Myocyte (in vitro differentiated cells): ENCODE data around the gene IQSEC2. TPM values are rescaled to one million over a fixed set of nuclear protein-coding genes. Genes with fewer than 3 reads are reported as not detected.

Experiments used
- DNase-seq: peaks from one replicate; pipeline ENCODE4 v3.0.0-alpha.2; 2012; ENCODE audit warnings: low read depth
- total RNA-seq: library from RNA; depleted of rRNA; stranded (reverse); fragments of >200 nt; gene quantifications from 2 replicates; pipeline ENCODE4 v1.2.3, GENCODE V29; 2014

IQSEC2 gene
- total RNA-seq, 1 donor from 2014 or later = 12.3 TPM

DNA sequence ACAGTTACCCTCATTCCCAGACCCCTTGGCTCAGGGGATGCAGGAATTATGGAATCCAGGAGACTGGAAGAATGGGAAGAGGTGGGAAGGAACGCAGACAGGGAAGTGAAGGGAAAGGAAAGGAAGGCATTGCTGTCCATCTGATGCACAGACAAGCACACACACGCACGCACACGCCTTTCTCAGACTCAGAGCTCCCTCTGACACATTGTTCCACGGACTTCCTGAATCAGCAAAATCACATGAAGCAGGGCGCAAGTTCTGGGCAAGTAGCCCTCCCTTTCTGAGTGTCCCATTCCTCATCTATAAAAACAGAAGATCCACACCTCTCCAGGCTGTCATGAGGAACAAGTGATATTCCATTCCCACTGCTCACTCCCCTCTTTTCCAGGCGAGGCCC, 13.2 kb downstream of the IQSEC2 start:
- DNase-seq = no peak

DNA sequence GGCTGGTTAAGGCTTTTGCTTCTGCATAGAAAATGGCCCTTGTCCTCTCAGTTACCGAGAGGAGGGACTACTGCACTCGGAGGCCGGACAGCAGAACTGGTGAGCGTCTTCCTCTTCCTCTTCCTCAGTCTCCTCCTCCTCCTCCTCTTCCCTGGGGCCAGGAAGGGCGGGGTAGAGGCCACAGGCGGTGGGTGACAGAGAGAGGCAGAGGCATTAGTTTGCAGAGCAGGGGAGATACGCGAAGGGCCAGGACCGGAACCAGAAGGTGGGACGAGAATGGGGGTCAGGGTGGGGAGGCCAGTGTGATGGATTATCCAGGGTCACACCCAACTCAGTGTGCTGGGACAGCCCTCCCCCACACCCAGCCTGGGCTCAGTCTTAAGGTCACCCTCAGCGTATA, 14.5 kb downstream of the IQSEC2 start:
- no peak for DNase-seq

DNA sequence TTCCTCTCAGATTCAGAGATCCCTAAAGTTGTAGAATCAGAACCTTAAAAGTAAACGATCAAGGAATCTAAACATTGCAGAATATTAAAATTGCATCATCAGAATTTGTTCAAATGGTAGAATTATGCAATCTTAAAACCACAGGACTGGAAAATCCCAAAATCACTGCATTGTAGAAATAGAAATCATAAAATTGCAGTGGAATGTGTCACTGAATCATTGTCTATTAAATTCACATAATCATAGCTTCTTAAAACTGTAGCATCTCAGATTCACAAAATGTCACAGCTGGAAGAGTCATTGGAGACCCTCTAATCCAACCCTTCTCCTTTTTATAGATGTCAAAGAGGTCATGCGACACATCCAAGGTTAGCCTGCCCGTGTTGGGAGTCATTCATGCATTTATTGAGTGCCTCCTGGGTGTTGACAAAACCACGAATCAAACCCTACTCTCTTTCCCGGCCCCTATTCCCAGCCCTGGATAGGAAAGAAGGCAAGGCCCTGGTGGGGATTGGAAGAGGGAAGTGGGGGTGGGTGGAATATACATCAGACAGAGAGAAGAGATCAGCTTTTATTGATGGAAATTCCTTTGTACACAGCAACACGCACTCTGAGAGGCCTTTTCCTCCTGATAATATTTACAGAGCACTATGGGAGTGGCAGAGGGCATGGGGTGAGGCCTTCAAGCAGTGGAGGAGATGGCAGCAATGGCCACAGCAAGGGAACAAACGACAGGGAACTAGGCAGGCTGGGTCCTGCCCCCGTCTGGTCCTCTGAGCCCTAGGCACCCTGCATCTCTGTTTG, 15.4 kb downstream of the IQSEC2 start:
- peak; percentile 13 for DNase-seq

DNA sequence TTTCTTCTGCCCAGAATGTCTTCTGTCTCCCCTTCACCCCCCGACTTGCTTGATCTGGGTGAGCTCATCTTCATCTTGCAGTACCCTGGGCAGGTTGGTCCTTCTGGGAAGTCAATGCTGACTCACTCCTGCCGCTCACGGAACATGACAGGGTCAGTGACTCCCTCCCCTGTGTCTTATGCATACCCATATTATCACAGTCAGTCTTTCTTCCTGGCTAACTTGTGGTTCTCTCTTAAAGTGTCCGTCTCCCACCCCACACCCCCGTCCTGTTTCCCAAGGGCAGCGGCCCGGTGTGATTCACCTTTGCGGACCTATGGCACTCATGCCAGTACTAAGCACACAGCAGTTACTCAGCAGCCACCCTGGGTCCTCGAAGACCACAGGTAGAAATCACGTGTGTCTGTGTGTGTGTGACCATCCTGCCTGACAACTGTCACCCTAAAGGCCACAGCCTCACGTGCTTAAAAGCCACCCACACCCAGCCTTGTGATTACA, 17.7 kb downstream of the IQSEC2 start:
- DNase-seq = peak; percentile 14

DNA sequence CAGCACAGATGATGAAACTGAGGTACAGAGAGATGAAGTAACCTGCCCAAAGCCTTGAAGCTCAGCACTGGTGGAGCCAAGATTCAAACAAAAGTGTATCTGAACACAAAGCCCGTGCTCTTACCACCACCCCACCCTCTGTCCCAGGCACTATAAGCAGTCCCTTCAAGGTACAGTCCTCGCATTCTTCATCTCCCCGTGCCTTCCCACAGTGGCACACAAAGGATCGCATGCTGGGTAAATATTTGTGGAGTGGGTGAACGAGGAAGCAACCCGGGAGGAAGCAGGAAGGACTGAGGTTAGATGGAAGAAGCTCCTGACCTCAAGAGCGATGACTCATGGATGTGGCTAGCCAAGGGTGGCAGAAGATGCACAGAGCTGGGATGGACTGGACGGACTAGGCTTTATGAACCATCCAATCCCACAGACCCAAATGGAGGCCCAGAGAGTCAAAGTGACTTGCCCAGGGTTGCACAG, 18.4 kb downstream of the IQSEC2 start:
- DNase-seq = peak; percentile 70

DNA sequence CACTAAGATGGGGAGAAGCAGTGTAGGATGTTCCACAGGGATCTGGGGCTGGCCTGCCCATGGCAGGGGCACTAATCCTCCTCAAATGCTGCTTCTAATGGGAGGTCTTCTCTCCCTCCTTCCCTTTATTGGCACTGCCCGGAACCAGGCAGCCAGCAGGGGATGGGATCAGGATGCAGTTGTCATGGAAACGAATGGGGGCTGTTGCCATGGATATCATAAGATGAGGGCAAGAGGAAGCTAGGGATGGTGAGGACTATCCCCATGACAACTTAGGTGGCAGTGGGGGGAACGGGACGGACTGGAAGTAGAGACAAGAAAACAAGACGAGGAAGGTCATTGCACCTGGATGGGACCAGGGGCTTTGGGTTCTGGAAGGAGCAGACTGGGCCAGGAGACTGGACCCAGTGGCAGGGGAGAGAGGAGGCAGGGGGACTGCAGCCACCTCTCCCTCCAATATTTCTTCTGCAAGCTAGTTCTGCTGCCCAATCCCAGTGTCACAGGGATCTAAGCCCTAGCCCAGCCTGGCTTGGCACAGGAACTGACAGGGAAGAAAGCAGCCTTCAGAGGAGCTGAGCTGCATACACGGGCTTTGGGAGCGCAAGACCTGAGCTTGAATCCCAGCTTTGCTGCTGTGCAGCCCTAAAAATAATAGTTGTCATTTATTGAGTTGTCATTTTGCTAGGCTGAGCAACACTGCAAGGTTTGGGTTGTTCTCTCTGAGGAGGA, 19.0 kb downstream of the IQSEC2 start:
- DNase-seq = no peak

DNA sequence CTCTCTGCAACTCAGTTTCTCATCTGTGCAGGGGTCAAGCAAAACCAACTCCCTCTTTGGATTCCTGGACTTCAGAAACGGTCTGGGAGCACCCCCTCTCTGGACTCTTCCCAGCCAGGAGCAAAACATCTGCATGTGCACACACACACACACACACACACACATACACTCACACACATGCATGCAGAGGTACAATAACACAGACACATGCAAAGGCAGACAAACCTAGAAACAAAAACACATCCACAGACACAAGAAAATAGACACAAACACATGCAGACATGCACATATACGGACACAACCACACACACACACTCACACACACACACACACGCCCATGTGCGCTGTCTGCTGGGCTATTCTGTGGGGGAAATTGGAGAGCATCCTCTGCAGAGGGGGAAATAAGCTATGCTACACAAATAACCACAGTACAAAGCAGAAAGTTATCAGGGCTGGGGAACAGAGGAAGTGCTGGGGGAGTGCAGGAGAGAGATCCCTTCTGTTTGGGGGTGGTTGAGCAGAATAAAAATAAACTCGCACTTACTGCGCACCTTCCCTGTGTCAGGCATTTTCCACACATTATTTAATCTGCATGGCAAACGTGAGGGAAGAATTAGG, 19.9 kb downstream of the IQSEC2 start:
- DNase-seq = no peak

DNA sequence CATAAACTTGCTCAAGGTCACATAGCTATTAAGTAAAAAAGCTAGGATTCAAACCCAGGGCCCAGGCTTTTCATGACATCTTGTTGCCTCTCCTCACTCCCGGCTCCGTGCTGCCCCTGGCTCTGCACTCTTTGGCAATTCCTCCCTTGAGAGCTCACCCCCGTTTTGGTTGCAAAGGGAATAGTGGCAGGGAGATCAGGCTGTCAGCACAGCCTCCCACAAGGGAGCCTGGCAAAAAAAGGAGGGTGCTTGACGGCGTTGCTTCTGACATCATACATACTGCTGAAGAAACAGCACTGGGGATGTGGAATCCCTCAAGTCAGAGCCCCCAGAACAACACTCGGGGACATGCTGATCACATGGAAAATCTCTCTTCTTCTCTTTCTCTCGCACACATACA, 20.5 kb downstream of the IQSEC2 start:
- DNase-seq = no peak

DNA sequence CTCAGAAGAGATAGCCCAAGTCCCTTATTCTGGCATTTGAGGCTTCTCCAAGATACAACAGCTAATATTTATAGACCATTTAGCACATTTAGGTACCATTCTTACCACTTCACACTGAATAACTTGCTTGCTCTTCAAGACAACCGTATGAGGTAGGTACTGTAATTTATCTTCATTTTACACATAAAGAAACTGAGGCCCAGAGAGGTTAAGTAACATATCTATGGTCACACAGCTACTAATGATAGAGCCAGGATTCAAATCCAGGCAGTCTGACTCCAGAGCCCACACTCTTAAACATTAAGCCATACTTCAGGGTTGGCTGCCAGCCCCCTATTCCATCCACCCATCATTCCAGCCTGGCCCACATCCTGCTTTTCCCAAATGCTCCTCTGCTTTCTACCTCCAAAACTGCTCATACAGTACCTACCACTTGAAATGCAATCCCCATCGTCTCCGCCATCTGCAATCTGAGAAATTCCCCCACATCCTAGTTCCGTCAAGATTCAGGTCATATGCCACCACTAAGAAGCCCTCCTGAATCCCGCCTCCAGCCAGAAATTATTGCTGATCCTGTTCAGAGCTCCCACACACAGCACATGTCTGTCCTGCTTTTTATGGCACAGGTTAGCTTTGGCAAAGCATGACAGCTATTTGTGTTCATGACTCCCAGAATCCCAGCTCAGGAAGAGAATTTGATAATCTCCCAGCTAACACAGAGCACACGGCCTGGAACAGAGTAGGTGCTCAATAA, 23.5 kb downstream of the IQSEC2 start:
- DNase-seq = no peak

DNA sequence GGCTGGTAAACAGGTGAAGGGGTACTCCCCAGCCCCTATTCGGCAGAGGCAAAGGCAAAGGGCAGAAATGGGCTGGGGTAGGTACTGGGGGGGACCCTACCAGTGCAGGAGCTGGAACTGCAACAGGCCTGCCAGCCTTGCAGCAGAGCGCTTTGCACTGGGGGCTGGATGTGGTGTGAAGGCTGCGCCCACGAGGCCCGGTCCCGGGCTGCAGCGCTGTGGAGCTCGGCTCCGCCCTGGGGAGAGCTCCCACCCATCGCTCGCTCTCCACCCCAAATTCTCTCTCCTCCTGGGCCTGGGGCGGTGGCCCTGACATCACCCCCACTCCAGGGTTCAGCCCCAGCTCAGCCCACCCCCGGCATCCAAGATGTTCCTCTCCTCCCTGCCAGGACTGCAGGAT, 24.2 kb downstream of the IQSEC2 start:
- no peak for DNase-seq

DNA sequence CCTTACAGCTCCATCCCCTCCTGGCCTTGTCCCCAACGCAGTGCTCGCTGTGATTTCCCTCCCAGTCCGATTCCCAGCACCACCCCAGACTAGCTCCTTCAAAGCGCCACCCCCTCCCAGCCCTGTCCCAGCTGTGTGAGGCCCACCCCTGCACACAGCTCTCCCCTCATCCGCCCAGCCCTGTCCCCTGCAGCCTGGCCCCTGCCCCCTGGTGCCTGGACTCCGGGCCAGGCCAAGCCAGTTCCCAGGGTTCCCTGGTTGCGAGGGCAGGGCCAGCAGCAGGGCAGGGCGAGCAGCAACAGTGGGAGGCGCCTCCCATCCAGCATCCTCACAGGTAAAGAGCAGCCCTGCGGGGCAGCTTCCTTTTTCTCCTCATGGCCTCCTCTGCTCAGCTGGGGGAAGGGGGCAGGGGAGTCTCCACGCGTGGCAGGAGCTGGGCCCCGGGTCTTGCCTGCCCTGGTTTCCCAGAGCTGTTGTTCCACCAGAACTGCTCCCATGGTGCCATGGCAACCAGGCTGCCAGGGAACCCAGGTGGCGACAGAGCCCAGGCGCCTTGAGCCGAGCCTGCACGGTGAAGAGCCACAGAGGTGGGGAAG, 24.8 kb downstream of the IQSEC2 start:
- DNase-seq = no peak

DNA sequence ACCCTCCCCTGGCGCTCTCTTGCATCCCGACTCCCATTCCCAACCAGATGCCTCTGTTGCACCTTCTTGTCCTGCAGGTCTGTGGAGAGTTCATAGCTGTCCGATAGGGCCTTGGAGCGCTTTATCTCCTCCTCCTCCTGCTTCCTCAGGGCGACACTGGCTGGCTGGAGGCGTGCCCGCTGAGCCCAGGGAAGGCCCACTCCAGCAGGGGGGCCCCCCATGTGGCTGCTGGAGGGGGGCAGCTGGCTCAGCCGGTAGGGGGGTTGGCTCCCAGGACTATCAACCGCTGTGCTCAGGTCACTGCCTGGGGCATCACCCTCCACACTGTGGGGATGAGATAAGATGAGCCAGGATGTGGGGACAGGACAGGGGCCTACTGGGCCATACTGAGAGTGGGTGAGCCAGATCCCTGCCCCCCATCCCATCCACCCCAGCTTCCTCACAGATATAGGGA, 25.6 kb downstream of the IQSEC2 start:
- DNase-seq = no peak

DNA sequence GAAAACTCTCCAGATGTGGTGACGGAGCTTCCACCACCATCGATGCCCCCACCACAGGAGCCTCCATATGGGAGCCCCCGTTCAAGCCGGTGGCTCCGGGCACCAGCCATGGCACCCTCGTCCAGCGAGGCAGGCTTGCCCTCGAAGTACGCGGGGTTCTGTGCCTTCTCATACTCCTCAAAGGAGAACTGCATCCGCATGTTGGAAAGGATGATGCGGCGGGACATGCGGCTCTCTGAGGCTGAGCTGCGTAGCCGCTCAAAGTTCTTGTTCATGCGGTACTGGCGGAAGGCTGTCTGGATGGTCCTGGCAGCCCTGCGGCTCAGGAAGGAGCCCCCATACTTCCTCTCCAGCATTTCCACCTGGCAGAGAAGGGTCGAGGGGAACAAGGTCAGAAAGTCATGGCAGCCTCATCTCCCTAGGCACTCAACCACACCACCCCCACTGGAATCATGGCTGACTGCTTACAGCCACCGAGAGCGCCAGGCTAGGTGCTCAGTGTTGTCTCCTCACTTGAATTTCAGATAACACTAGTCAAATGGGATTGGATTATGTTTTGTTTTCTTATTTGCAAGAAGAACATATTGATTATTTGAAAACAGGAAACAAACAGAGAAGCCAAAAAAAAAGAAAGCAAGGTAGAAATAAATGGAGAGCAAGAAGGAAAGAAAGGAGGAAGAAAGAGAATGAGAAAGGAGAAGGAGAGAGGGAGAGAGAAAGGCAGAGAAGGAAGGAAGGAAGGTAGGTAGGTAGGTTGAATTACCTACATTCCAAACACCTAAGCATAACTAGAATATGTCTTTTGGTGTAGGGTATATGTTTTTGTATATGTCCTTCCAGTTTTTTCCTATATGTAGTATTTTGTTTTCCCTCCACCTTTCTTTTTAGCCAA, 26.6 kb downstream of the IQSEC2 start:
- DNase-seq = no peak

DNA sequence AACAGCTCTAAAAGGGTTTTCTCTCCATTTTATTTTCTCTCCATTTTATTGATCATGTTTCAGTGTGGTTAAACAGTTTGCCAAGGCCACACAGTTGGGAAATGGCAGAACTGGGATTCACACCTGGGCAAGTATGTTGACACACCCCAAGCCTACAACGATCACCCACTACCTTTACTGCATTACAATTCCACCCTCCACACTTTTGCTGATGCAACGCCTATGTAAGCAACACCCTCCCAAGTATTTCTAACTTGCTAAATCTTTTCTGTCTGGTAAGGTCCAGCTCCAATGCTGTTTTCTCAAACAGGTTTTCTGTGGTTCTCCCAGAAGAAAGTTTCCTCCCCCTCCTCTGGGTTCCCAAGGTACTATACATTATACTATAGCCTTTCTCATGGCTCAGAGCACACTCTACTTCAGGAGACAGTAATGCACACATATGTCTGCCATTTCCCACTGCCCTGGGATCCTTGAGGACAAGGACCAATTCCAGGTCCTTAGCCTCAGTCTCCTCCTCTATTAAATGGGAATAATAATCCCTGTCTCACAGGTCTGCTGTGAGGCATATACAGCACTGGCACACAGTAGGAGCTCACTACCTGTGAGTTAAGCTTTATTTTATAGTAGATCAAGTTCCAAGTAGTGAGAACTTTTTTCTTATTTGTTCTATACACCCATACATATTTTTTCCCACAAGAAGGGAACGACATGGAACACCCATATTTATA, 27.9 kb downstream of the IQSEC2 start:
- no peak for DNase-seq

DNA sequence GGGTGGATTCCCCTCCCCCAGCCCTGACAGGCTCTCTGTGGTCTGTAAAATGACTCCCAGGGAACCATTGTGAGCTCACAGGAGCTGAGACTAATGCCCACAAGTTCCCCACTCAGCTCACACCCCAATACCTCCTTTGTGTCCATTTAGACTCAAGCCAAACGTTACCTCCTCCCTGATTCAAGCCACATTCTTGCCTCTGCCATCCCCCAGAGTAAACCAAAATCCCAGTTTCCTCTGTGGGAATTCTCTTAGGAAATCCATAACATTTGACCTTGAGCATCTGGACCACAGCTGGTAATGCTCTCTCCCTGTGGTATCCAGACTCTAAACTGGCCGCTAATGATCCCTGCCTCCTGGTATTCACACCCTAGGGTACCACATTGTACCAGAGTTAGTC, 30.1 kb downstream of the IQSEC2 start:
- DNase-seq = peak; percentile 21

DNA sequence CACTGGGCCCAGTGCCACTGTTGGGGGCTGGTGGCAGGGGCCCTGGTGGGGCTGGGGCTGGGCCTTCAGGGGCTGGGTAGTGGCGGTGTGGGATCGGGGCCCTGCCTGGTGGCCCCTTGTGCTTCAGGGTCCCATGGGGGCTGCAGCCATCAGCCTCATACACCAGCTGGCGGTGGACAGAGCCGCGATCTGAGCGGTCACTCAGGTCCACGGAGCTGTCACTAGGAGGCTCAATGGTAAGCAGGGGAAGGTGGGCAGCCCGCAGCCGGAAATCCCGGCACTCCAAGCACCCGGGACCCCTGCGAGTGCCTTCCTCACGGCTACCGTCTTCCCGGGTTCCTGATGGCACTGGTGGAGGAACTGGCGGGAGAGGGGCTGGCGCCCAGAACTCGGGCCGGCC, 30.8 kb downstream of the IQSEC2 start:
- no peak for DNase-seq

DNA sequence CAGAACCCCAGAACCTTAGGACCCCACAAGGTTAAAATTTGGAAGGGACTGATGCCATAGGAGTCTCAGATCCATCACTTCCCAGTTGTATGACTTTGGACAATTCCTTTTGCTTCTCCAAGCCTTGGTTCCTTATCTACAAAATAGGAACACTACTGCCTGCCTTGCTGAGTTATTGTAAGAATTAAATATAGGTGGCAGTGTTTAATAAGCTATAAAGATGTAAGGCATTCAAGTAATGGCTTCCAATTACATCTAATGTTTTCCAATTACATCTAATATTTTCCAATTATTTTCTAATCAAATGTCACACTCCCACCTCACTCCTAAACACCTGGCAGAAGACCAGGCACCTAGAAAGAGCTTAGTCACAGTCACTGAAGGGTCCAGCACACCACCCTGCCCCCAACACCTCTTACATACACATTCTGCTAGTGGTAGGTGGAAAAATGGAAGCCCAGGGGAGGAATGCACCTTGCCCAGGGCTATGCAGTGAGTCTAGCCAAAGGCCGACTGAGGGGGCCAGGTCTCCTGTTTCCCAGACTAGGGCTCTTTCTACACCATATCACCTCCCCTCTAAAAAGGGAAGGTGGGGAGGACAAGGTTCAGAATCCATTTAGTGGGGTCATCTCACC, 31.9 kb downstream of the IQSEC2 start:
- no peak for DNase-seq

DNA sequence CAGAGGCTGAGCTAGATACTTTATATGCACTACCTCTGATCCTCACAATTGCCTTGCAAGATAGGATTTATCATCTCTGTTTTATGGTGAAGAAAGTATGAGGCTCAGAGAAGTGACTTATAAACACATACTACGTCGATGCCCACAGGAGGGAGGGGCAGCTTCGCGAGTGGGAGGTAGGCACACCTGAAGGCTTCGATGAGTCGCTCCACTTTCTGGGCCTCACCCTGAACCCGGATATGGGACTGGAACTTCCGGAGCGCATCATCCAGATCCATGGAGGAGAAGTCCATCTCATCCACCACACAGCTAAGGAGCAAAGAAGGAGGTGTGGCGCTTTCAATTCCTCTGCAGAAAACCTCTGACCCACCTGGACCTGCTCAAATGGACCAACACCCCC, 33.5 kb downstream of the IQSEC2 start:
- no peak for DNase-seq

DNA sequence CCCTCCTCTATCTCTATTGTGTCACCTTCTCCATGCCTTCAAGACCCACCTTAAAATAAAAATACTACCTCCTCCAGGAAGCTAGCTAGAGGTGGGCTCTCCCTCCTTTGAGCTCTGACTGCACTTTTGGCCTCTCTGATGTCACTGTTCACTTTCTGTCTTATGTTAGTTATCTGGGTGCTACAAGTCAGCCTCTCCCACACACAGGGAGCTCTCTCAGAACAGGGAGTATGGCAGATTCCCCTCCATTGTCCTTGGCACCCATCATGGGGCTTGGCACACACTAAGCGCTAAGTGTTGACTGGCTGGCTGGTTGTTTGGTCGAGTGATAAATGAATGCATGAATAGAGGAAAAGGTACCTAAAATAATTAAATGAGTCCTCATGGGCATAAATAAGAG, 35.2 kb downstream of the IQSEC2 start:
- no peak for DNase-seq
